ENCODE measurements around the gene RIMS1.

RIMS1 gene

GRCh38 chr6:72102561-72102960, 216.2 kb downstream of the RIMS1 start:
- ATAC-seq, result no peak

GRCh38 chr6:72111611-72112010, 225.3 kb downstream of the RIMS1 start:
- no peak for ATAC-seq

GRCh38 chr6:72130327-72130726, 244.0 kb downstream of the RIMS1 start:
- ATAC-seq, result no peak

- no peak for ATAC-seq
Observed at GRCh38 chr6:72132427-72132826, 246.1 kb downstream of the RIMS1 start.

- no peak for ATAC-seq
Observed at GRCh38 chr6:72132851-72133250, 246.5 kb downstream of the RIMS1 start.

GRCh38 chr6:72133324-72133723, 247.0 kb downstream of the RIMS1 start:
- ATAC-seq, result no peak

GRCh38 chr6:72140795-72141194, 254.4 kb downstream of the RIMS1 start:
- no peak for ATAC-seq

GRCh38 chr6:72149715-72150114, 263.4 kb downstream of the RIMS1 start:
- ATAC-seq, result no peak

- ATAC-seq, result no peak
Observed at GRCh38 chr6:72151742-72152141, 265.4 kb downstream of the RIMS1 start.

- no peak for ATAC-seq
Observed at GRCh38 chr6:72175916-72176315, 289.6 kb downstream of the RIMS1 start.

- peak; percentile 21 to 24 for ATAC-seq
Observed at GRCh38 chr6:72182337-72183246, 296.2 kb downstream of the RIMS1 start.

GRCh38 chr6:72203983-72204382, 317.6 kb downstream of the RIMS1 start:
- ATAC-seq, result no peak

GRCh38 chr6:72205500-72205899, 319.1 kb downstream of the RIMS1 start:
- no peak for ATAC-seq

GRCh38 chr6:72206606-72207005, 320.3 kb downstream of the RIMS1 start:
- ATAC-seq, result no peak

GRCh38 chr6:72212686-72213085, 326.3 kb downstream of the RIMS1 start:
- ATAC-seq, result no peak

GRCh38 chr6:72213654-72214053, 327.3 kb downstream of the RIMS1 start:
- no peak for ATAC-seq

- ATAC-seq, result no peak
Observed at GRCh38 chr6:72216222-72217068, 330.1 kb downstream of the RIMS1 start.

- ATAC-seq, result no peak
Observed at GRCh38 chr6:72217626-72218025, 331.3 kb downstream of the RIMS1 start.

GRCh38 chr6:72218125-72218524, 331.8 kb downstream of the RIMS1 start:
- ATAC-seq, result no peak

GRCh38 chr6:72219536-72219935, 333.2 kb downstream of the RIMS1 start:
- no peak for ATAC-seq

- no peak for ATAC-seq
Observed at GRCh38 chr6:72238021-72238420, 351.7 kb downstream of the RIMS1 start.

- no peak for ATAC-seq
Observed at GRCh38 chr6:72238900-72239299, 352.6 kb downstream of the RIMS1 start.

- ATAC-seq, result no peak
Observed at GRCh38 chr6:72245565-72245964, 359.2 kb downstream of the RIMS1 start.

- ATAC-seq, result no peak
Observed at GRCh38 chr6:72246926-72247325, 360.6 kb downstream of the RIMS1 start.
